HG03135 (cell line): Measurements from ENCODE around the gene SPTLC2.
"Not testable (repeated sequence)": the region's sequence is repeated elsewhere in the genome, so short reads cannot be mapped to it uniquely, and the experiment has no call there.

ENCODE experiments used
- ATAC-seq: cut with Tn5 transposase; IDR thresholded peaks from one replicate; pipeline ENCODE4 v1.9.1; 2021; ENCODE audit warnings: mild to moderate bottlenecking, moderate library complexity; ENCODE audit not compliant: unreplicated experiment

SPTLC2 gene

DNA sequence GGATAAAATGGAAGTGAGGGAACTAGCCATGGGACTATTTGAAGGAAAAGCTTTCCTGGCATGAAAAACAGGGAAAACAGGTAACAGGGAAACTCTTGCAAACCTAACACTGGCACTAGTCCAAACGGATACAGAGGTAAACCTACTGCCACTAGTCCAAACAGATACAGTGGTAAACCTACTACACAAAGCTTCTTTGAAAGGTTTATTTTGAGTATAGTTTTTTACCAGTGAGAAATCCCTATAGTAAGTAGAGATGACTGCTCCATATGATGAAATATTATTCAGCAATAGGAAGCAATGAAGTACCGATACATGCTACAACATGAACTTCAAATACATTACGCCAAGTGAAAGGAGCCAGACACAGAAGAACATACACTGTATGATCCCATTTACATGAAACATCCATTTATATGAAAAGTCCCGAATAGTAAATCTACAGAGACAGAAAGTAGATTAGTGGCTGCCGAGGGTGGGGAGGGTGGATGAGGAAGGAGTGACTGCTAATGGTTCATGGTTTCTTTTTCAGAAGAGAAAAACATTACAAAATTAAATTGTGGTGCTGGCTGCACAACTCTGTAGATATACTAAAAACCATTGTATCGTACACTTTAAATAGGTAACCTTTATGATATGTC, 25.5 kb downstream of the SPTLC2 start:
- no peak for ATAC-seq

DNA sequence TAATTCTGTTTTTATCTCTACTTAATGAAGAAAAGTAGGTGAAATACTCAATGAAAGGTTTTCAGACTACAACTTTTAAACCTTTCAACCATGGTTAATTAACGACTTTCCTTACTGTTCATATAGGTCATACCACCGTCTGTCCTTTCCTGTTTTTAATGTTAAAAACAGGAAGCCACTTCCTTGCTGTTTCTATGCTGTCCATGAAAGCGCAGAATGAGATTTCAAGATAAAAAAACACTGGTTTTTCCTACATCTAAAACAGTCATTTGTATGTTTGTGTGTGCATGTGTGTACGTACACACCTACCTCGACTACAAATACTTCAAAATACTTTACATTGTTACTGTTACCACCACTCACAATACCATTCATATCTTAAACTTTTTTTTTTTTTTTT, 27.3 kb downstream of the SPTLC2 start:
- no peak for ATAC-seq

DNA sequence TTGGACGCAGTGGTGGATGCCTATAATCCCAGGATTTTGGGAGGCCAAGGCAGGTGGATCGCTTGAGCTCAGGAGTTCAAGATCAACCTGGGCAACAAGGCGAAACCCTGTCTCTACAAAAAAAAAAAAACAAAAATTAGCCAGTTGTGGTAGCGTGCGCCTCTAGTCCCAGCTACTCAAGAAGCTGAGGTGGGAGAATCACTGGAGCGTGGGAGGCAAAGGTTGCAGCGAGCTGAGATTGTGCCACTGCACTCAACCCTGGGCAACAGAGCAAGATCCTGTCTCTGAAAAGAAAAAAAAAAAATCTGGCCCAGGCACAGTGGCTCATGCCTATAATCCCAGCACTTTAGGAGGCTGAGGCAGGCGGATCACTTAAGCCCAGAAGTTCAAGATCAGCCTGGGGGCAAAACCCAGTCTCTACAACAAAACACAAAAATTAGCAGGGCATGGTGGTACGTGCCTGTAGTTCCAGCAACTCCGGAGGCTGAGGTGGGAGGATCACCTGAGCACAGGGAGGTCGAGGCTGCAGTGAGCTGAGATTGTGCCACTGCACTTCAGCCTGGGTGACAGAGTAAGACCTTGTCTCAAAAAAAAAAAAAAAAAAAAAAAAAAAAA, 27.9 kb downstream of the SPTLC2 start:
- ATAC-seq, result not testable (repeated sequence)

DNA sequence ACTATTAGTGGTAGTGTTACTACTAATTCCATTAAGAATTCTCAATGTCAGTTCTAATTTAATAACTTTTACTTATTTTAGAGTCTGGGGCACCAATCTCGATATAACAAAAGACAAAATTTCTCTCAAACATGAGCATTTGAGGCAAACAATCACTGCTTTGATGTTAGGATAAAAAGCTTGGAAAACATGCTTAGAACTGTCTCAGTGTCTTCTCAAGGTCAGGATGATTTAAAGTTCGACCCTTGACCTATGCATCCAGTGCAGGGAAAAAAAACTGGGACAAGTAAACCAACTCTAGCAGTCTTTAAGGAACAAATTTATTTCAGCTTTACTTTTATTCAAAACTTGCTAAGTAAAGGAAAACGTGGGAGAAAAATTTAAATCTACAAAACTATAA, 31.1 kb downstream of the SPTLC2 start:
- ATAC-seq, result no peak

DNA sequence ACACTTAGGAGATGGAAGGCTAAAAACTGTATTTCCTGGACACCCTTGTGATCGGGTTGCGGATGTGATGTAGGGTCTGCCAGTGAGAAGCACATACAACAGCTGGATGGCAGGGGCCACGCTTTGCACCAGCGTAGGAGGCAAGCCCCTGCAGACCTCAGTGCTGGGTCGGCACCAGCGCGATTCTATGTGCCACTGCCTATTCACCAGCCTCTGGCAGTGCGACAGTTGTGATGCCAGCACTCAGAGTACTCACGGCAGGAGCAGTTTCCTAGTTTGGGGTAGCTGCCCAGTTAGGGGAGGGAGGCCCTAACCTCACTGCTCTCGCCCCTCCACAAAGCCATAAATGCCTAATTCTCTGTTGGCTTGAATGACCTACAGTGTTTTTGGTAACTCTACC, 31.6 kb downstream of the SPTLC2 start:
- no peak for ATAC-seq

DNA sequence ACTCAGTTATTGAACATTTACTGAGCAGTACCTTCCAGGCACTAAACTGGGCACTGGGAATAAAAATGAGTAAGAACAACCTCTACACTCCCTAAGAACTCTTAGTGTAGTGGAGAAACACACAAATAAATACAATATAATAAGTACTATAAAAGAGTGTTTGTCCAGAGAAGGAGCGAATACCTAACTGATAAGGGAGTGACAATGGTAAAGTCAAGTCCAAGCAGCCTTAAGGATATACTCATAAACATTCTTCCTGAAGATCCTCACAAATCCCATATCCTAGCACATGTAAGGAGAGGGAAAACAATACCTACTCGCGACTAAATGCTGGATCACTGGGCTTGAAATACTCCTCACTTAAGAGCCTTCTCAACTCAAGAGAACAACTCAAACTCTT, 32.8 kb downstream of the SPTLC2 start:
- no peak for ATAC-seq

DNA sequence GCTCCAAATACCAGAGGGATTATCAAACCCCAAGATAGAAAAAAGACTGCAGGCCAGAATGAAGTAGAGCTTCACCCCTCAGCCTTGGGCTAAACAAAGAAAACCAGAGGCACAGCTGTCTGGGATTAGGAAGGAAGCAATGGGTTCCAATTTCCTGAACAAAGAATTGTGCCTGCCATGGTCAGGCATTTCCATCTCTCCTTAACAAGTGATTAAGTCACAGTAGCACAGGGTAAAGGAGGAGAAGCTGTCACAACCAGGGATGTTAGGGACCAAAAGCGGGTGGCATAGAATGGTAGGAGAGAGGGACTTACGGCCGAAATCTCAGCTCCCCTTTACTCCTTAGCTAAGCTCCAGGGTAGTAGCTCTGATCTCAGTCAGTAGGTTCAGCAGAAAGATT, 33.9 kb downstream of the SPTLC2 start:
- no peak for ATAC-seq

DNA sequence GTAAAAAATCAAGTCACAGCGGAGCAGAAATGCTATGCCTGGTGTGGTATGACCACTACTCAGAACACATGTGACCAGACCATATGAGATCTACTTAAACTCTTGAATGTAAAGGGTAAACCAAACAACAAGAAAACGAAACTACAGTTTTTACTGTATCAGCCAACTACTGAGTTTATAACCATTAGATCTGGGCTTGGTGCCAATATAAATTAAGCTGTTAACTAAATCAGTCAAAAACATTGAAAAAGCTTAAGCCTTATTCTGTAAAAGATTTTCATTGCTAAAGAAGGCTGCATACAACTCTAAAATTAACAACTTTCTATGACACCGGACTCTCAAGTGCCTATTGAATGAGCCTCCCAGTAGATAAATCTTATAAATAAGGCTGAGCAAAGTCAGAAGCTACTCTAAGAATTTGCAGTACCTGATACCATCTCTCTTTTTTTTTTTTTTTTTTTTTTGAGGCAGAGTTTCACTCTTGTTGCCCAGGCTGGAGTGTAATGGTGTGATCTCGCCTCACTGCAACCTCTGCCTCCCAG, 35.4 kb downstream of the SPTLC2 start:
- ATAC-seq, result peak; percentile 95

DNA sequence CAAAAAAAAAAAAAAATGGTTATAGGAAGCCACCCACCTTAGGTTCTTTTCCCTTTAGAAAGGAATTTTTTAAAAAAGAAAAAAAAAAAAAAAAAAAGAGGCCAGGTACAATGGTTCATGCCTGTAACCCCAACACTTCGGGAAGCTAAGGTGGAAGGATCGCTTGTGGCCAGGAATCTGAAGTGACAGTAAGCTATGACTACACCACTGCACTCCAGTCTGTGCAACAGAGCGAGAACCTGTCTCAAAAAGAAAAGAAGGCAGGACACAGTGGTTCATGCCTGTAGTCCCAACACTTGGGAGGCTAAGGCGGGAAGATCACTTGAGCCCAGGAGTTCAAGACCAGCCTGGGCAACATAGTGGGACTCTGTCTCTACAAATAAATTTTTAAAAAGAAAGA, 36.0 kb downstream of the SPTLC2 start:
- ATAC-seq, result no peak

DNA sequence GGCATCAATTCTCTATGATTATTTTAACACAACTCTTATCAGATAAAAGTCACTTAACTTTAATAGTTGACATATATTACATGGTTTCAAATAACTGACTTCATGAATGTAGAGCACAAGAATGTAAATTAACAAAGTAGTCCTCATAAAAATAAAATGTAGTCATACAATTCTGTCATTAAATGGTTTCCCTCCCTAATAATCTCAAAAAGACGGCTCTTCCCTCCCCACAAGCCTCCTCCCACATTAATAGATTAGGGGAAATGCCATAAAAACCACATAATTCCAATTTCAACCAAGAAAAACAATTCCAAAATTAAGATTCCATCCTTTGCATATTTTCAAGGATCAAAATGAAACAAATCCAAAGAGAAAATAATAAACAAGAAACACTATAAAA, 36.7 kb downstream of the SPTLC2 start:
- ATAC-seq, result no peak

DNA sequence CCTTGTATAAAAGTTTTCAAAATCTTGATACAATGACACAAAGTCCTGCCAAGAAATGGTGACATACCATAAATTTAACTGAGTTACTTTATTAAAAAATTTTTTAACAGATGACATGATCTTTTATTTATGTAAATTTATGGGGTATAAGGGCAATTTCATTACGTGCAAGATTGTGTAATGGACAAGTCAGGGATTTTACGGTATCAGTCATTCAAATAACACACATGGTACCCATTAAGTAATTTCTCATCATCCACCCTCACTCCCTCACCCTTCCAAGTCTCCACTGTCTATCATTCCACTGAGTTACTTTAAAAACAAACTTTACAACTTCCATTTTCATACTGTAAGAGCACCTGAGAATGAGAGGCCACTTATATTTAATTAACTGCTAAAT, 37.4 kb downstream of the SPTLC2 start:
- no peak for ATAC-seq

DNA sequence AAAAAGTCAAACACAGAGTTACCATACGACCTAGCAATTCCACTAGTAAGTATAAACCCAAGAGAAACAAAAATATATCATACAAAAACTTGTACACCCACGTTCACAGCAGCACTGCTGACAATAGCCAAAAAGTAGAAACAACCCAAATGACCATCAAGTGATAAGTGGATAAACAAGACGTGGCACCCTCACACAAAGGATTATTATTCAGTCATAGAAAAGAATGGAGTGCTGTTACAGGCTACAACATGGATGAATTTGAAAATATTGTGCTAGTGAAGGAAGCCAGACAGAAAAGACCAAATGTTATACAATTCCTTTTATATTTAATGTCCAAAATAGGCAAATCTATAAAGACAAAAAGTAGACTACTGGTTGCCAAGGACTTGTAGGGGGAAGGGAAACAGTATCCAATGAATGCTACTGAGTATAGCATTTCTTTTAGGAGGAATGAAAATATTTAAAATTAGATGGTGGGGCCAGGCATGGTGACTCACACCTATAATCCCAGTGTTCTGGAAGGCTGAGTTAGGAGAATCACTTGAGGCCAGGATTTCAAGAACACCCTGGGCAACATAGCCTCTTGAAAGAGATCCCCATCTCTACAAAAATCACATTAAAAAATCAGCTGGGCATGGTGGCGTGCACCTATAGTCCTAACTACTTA, 41.9 kb downstream of the SPTLC2 start:
- no peak for ATAC-seq

DNA sequence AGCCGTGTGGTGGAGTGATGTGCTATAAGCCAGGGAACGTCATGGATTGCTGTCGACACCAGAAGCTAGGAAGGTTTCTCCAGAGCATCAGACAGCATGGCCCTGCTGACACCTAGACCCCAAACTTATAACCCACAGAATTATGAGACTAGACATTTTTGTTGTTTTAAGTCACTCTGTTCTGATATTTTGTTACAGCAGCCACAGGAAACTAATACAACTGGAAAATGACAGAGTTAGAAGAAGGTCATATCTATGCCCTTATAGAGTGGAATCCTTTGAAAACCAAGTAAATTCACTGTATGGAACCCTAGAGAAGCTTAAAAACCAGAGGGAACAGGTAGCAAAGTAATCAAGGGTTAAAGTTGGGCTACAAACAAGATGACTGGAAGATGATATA, 42.5 kb downstream of the SPTLC2 start:
- ATAC-seq, result no peak

DNA sequence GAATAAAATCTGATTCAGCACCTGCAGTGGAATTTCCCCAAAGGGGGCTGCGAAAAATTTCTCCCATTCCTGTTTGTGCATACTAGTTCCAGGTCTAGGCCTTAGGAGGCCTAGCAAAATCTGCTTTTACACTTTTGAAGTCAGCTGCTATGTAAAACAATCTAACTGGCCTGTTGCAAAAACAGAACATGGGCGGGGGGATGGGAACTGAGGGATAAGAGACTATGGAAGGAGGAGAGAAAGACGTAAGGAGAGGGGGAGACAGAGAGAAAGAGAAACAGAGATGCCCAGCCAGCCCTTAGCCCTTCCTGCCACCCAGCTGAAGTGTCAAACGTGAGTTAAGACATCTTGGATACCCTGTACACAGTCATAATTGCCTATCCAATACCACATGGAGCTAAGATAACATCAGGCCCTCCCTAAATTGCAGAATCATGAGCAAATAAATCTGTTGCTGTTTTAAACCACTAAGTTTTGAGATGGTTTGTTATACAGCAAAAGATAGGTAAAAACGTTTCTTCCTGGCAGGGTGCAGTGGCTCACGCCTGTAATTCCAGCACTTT, 45.6 kb downstream of the SPTLC2 start:
- ATAC-seq, result no peak

DNA sequence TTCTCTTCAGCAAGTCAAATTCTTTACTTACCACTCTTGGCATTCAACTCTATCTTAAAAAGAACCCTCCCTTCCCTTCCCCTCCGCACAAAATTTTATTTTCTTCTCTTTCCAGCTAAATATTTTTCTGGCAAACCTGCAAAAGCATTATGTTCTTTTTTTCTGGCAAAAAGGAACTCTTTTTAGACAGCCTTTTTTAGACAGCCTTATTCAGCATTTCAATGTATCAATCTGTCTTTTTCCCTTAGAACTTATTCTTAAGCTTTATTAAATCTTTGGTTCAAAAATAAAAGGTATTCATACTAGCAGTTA, 50.5 kb downstream of the SPTLC2 start:
- ATAC-seq, result no peak

DNA sequence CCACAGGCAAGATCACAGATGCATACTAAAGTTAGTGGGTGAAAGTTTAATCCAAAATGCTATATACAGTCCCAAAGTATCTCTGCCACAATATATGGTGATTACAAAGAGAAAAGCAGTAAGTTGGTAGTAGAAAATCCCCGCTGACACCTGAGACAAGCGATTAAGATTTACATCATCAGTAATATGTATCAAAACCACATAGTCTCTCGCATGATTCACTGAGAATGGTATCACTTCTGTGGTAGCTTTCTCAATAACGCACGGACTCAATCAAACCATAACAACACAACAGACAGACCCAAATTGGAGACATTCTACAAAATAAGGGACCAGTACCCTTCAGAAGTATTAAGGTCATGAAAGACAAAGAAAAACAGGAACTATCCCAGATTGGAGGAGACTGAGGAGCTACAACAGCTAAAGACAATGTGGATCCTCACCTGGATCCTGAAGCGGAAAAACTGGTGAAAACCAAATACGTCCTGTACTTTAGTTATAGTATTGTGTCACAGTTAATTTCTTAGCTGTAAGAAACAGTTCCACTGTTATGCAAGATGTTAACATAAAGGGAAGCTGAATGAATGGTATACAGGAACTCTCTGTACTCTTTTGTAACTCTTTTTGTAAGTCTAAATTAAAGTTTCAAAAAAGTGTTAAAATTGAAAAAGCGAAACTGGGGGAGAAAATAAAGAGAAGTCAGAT, 51.0 kb downstream of the SPTLC2 start:
- ATAC-seq, result no peak

DNA sequence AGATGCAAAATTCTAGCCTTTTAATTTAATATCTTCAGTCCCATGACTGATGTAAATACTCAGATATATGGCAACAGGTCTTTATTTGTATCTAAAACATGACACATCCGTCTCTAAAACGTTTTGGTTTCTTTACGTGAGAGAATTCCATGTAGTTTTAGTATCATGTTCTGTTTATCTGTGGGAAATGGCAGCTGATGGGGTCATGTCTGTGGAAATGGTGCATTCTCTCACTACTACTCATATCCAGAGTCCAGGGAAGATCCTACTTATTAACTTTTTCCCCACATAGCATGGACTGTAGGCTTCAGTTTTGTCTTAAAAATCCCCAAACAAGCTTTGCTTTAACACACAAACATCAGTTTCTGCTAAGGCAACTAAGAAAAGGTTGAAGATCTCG, 53.8 kb downstream of the SPTLC2 start:
- no peak for ATAC-seq

DNA sequence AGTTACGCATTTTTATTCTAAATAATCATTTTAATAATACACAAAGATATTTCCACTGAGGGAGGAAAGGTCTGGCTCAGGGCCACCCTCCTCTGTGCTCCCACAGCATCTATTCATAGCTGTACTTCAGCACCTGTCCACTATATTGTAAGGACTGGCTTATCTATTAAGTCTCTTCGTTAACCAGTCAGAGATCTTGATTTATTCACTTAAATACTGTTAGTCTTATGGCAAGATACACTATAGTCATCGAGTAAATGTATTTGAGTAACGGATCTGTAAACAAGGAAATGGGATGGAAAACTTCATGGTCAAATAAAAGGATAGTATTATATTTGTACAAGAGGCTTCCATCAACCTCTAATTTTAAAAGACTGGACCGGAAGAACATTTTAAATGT, 54.6 kb downstream of the SPTLC2 start:
- no peak for ATAC-seq

DNA sequence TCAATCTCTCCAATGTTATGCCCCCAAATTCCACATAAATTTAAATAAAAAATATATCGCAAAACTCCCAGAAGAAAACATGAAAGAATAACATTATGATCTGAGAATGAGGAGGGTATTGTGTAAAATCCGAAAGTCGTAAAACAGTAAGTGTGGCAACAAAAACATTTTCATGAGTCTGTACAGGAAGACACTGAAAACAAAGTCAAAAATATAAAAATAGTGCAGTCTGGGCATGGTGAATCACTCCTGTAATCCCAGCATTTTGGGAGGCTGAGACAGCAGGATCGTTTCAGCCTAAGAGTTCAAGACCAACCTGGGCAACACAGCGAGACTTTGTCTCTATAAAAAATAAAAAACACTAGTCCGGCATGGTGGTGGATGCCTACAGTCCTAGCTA, 57.1 kb downstream of the SPTLC2 start:
- no peak for ATAC-seq

DNA sequence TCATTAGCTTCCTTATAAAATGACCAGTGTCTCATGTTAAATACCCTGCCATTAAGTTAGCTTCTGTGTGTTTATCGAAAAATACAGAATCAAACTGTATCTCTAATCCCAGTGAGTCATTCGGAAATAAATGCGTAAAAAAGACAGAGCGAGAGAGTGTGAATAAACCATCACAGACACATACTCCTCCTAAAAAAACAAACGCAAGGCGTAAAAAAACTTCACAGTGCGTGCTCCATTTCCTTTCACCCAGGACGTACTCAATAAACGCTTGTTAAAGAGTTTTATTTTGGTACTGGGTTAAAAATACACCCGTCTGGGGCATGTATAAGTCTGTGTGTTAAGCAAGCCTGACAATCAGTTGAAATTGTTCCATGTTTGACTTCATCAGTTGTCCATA, 59.0 kb downstream of the SPTLC2 start:
- ATAC-seq, result no peak

DNA sequence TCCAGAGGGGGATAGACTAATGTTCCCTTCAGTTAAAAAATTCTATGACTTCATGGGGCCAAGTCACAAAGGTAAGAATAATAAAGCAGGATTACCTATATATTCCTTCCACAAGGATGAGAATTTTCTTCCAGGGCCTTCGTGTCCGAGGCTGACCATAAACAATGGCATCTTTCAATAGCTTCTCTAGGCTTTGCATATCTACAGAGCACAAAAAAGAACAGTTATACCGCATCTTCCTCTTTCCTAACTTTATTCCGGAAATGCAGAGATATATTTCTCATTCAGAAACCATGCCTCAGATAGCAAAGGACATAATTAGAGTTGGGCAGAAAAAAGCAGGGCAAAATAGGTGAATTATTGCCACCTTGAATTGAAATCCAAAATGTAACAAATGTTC, 59.5 kb downstream of the SPTLC2 start:
- no peak for ATAC-seq
